Peyer's patch (tissue), 4 donors: ENCODE measurements around the gene BRPF1. TPM values are rescaled to one million over a fixed set of nuclear protein-coding genes. Genes with fewer than 3 reads are reported as not detected.

Experiments
- DNase-seq, 3 donors: peaks; one replicate each; pipeline ENCODE4 v3.0.0-alpha.2; 2017 to 2019
- H3K27ac ChIP-seq, 4 donors: fragments of 200-600 bp; sonication (generic); one replicate each; pipeline ENCODE4 v1.5.1; 2016 to 2019
- H3K27me3 ChIP-seq, 2 donors: fragments of 200-600 bp; sonication (generic); one replicate each; pipeline ENCODE4 v1.5.1; 2019
- H3K36me3 ChIP-seq, 3 donors: fragments of 200-600 bp; sonication (generic); one replicate each; pipeline ENCODE4 v1.5.1; 2016 to 2019
- H3K4me1 ChIP-seq, 4 donors: fragments of 200-600 bp; sonication (generic); one replicate each; pipeline ENCODE4 v1.5.1; 2016 to 2019
- H3K4me3 ChIP-seq, 4 donors: fragments of 200-600 bp; sonication (generic); 1 replicate in 3 of 4; 2 replicates in 1 of 4; pipeline ENCODE4 v1.5.1; 2016 to 2019; ENCODE audit warnings: mild to moderate bottlenecking in 1 of 4
- H3K9me3 ChIP-seq, 4 donors: fragments of 200-600 bp; sonication (generic); one replicate each; pipeline ENCODE4 v1.5.1; 2016 to 2019; ENCODE audit warnings: mild to moderate bottlenecking in 1 of 4
- POLR2A ChIP-seq, 2 donors: fragments of 450-650 bp; IDR thresholded peaks; one replicate each; pipeline ENCODE4 v1.5.1; 2017; ENCODE audit warnings: antibody characterized with exemption in 2 of 2, mild to moderate bottlenecking in 2 of 2, moderate library complexity in 2 of 2
- total RNA-seq, 4 donors: library from RNA; depleted of rRNA; stranded (reverse); fragments of >200 nt; gene quantifications; one replicate each; pipeline ENCODE4 v1.1.0, GENCODE V29; 2016
- TF ChIP-seq, protein P1 (sequence below), 6 experiments: fragments of 450-650 bp in 4 of 6; fragments of 200-600 bp in 2 of 6; sonication (generic) in 1 of 6; IDR thresholded peaks; one replicate each; pipeline ENCODE4 v1.5.1; 2017 to 2019; ENCODE audit warnings: antibody characterized with exemption in 6 of 6, mild to moderate bottlenecking in 3 of 6, moderate library complexity in 1 of 6

The BRPF1 gene
- total RNA-seq, 4 donors from 2014 or later, result 16.8 to 43.7 (median 25.6) TPM

- H3K27me3 ChIP-seq, result no peaks in the 10 kb centered on the region
- H3K4me3 ChIP-seq, result no peak overlapping the region
- H3K4me1 ChIP-seq, result peaks cover 10 to 31% (median 17%) of the 10 kb centered on the region in 4 donors
- peak in 1 of 3 donors; percentile 3 for DNase-seq
- H3K9me3 ChIP-seq, result no peaks in the 10 kb centered on the region
- H3K27ac ChIP-seq, result no peak overlapping the region
- peaks cover 0 to 71% (median 0%) of the 10 kb centered on the region in 3 donors for H3K36me3 ChIP-seq
- TF ChIP-seq, protein P1, sequence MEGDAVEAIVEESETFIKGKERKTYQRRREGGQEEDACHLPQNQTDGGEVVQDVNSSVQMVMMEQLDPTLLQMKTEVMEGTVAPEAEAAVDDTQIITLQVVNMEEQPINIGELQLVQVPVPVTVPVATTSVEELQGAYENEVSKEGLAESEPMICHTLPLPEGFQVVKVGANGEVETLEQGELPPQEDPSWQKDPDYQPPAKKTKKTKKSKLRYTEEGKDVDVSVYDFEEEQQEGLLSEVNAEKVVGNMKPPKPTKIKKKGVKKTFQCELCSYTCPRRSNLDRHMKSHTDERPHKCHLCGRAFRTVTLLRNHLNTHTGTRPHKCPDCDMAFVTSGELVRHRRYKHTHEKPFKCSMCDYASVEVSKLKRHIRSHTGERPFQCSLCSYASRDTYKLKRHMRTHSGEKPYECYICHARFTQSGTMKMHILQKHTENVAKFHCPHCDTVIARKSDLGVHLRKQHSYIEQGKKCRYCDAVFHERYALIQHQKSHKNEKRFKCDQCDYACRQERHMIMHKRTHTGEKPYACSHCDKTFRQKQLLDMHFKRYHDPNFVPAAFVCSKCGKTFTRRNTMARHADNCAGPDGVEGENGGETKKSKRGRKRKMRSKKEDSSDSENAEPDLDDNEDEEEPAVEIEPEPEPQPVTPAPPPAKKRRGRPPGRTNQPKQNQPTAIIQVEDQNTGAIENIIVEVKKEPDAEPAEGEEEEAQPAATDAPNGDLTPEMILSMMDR (IDR thresholded peaks at IDR 0.05), result no peak
- no peak for TF ChIP-seq POLR2A (IDR thresholded peaks at IDR 0.05)
These were observed 50.6 kb downstream of the BRPF1 start for GRCh38 chr3:9781978-9782603.

- Histone ChIP-seq H3K4me3 (no peak overlapping the region), H3K27ac (no peak overlapping the region), H3K36me3 (peaks cover 0 to 74% (median 0%) of the 10 kb centered on the region in 3 donors), H3K27me3 (no peaks in the 10 kb centered on the region), H3K4me1 (peaks cover 10 to 31% (median 17%) of the 10 kb centered on the region in 4 donors), H3K9me3 (no peaks in the 10 kb centered on the region)
- TF ChIP-seq POLR2A (IDR thresholded peaks at IDR 0.05), result no peak
- TF ChIP-seq, protein P1 (IDR thresholded peaks at IDR 0.05), result peak in 5 of 6 experiments; percentile 15 to 45 (median 19)
- DNase-seq, result no peak
These were observed 51.2 kb downstream of the BRPF1 start for GRCh38 chr3:9782770-9783169.

DNA sequence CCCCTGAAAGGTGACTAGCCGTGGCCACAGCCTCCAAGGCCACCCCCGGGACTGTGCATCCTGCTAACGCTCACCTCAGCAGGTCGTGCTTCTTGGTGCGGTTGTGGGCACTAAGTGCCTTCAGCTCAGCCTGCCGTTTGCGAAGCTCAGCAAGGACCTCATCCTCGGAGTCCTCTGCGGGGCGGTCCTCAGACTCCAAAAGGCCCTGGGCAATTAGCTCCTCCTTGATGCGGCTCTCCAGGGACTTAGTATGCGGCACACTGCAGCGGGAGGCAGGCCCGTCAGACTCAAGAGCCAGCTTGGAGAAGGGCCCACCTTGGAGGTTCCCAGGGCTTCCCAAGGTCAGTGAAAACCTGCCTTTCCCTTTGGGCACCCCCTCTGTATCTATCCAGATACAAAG lies 52.4 kb downstream of the BRPF1 start:
- peaks cover 3 to 24% (median 14%) of the 10 kb centered on the region in 4 donors for H3K4me1 ChIP-seq
- peaks cover 0 to 85% (median 0%) of the 10 kb centered on the region in 3 donors for H3K36me3 ChIP-seq
- H3K4me3 ChIP-seq, result no peak overlapping the region
- no peak for DNase-seq
- no peaks in the 10 kb centered on the region for H3K9me3 ChIP-seq
- TF ChIP-seq, protein P1 (IDR thresholded peaks at IDR 0.05), result no peak
- no peak for TF ChIP-seq POLR2A (IDR thresholded peaks at IDR 0.05)
- H3K27ac ChIP-seq, result no peak overlapping the region
- no peaks in the 10 kb centered on the region for H3K27me3 ChIP-seq

GRCh38 chr3:9784965-9785364 lies 53.4 kb downstream of the BRPF1 start:
- H3K9me3 ChIP-seq, result no peaks in the 10 kb centered on the region
- H3K36me3 ChIP-seq, result peaks cover 0 to 90% (median 0%) of the 10 kb centered on the region in 3 donors
- H3K27me3 ChIP-seq, result no peaks in the 10 kb centered on the region
- no peak for TF ChIP-seq POLR2A (IDR thresholded peaks at IDR 0.05)
- TF ChIP-seq, protein P1 (IDR thresholded peaks at IDR 0.05), result no peak
- no peak overlapping the region for H3K27ac ChIP-seq
- peaks cover 0 to 14% (median 11%) of the 10 kb centered on the region in 4 donors for H3K4me1 ChIP-seq
- DNase-seq, result no peak
- no peak overlapping the region for H3K4me3 ChIP-seq

- peaks cover 0 to 92% (median 0%) of the 10 kb centered on the region in 3 donors for H3K36me3 ChIP-seq
- H3K27ac ChIP-seq, result no peak overlapping the region
- TF ChIP-seq, protein P1 (IDR thresholded peaks at IDR 0.05), result no peak
- no peak for TF ChIP-seq POLR2A (IDR thresholded peaks at IDR 0.05)
- peaks cover 0 to 11% (median 6%) of the 10 kb centered on the region in 4 donors for H3K4me1 ChIP-seq
- H3K9me3 ChIP-seq, result no peaks in the 10 kb centered on the region
- DNase-seq, result no peak
- H3K27me3 ChIP-seq, result no peaks in the 10 kb centered on the region
- H3K4me3 ChIP-seq, result no peak overlapping the region
These were observed 54.1 kb downstream of the BRPF1 start for GRCh38 chr3:9785602-9786001.
